SK-N-SH treated with all-trans-retinoic acid at 6 μM for 48 hours (cell line): Measurements from ENCODE around the gene PCDH15.

Source experiments
- ATAC-seq: fragments of 200-7000 bp; cut with Tn5 transposase; 3 replicates; pipeline ENCODE4 v1.9.1; 2020; ENCODE audit warnings: mild to moderate bottlenecking, moderate library complexity
- ARNTL ChIP-seq: fragments of 450-650 bp; formaldehyde crosslinking; IDR thresholded peaks from 2 replicates; pipeline ENCODE4 v1.5.0; 2020; ENCODE audit warnings: low read depth, mild to moderate bottlenecking, moderate library complexity, borderline replicate concordance
- BACH2 ChIP-seq: fragments of 250-450 bp; sonication (Bioruptor Pico); IDR thresholded peaks from 2 replicates; pipeline ENCODE4 v1.9.0; 2021; ENCODE audit warnings: mild to moderate bottlenecking, borderline replicate concordance
- CREB5 ChIP-seq: fragments of 250-450 bp; sonication (Bioruptor Pico); IDR thresholded peaks from 2 replicates; pipeline ENCODE4 v1.5.1; 2020; ENCODE audit warnings: low read depth, mild to moderate bottlenecking, moderate library complexity
- CSDC2 ChIP-seq: fragments of 250-450 bp; sonication (Bioruptor Pico); IDR thresholded peaks from 2 replicates; pipeline ENCODE4 v1.5.0; 2020; ENCODE audit warnings: mild to moderate bottlenecking, moderate library complexity
- CSRNP3 ChIP-seq: fragments of 250-450 bp; sonication (Bioruptor Pico); IDR thresholded peaks from 2 replicates; pipeline ENCODE4 v1.5.1; 2021; ENCODE audit warnings: mild to moderate bottlenecking, moderate library complexity
- ESRRG ChIP-seq: fragments of 250-450 bp; sonication (Bioruptor Pico); IDR thresholded peaks from 2 replicates; pipeline ENCODE4 v1.6.1; 2021; ENCODE audit warnings: mild to moderate bottlenecking
- GLIS3 ChIP-seq: fragments of 250-450 bp; sonication (Bioruptor Pico); IDR thresholded peaks from 2 replicates; pipeline ENCODE4 v1.5.0; 2020; ENCODE audit warnings: mild to moderate bottlenecking, moderate library complexity
- ISL1 ChIP-seq: fragments of 250-450 bp; sonication (Bioruptor Pico); IDR thresholded peaks from 2 replicates; pipeline ENCODE4 v2.1.2; 2022; ENCODE audit warnings: mild to moderate bottlenecking, moderate library complexity
- OSR1 ChIP-seq: fragments of 250-450 bp; sonication (Bioruptor Pico); IDR thresholded peaks from 2 replicates; pipeline ENCODE4 v1.8.0; 2022; ENCODE audit warnings: moderate library complexity, mild to moderate bottlenecking, inconsistent platforms
- PATZ1 ChIP-seq: fragments of 250-450 bp; sonication (Bioruptor Pico); IDR thresholded peaks from 2 replicates; pipeline ENCODE4 v1.8.0; 2020; ENCODE audit warnings: mild to moderate bottlenecking, moderate library complexity, borderline replicate concordance
- POU6F1 ChIP-seq: fragments of 250-450 bp; sonication (Bioruptor Pico); IDR thresholded peaks from 2 replicates; pipeline ENCODE4 v1.8.0; 2021; ENCODE audit warnings: low read depth, mild to moderate bottlenecking, moderate library complexity, borderline replicate concordance
- PPARA ChIP-seq: fragments of 250-450 bp; sonication (Bioruptor Pico); IDR thresholded peaks from 2 replicates; pipeline ENCODE4 v1.5.0; 2020; ENCODE audit warnings: mild to moderate bottlenecking, borderline replicate concordance
- RARB ChIP-seq: fragments of 250-450 bp; sonication (Bioruptor Pico); IDR thresholded peaks from 2 replicates; pipeline ENCODE4 v1.8.0; 2021; ENCODE audit warnings: mild to moderate bottlenecking, moderate library complexity
- SNAI2 ChIP-seq: fragments of 250-450 bp; sonication (Bioruptor Pico); IDR thresholded peaks from 2 replicates; pipeline ENCODE4 v1.5.0; 2020; ENCODE audit warnings: mild to moderate bottlenecking, moderate library complexity
- TOX ChIP-seq: fragments of 250-450 bp; sonication (Bioruptor Pico); IDR thresholded peaks from 2 replicates; pipeline ENCODE4 v1.8.0; 2021; ENCODE audit warnings: mild to moderate bottlenecking, moderate library complexity, borderline replicate concordance
- TSHZ2 ChIP-seq: fragments of 250-450 bp; sonication (Bioruptor Pico); IDR thresholded peaks from 2 replicates; pipeline ENCODE4 v1.5.0; 2020; ENCODE audit warnings: mild to moderate bottlenecking, moderate library complexity
- ZC3H10 ChIP-seq: fragments of 250-450 bp; sonication (Bioruptor Pico); IDR thresholded peaks from 2 replicates; pipeline ENCODE4 v1.5.1; 2021; ENCODE audit warnings: mild to moderate bottlenecking, moderate library complexity
- ZFP3 ChIP-seq: fragments of 250-450 bp; sonication (Bioruptor Pico); IDR thresholded peaks from 2 replicates; pipeline ENCODE4 v1.5.0; 2020; ENCODE audit warnings: mild to moderate bottlenecking, moderate library complexity
- ZFP30 ChIP-seq: fragments of 450-650 bp; formaldehyde crosslinking; IDR thresholded peaks from 2 replicates; pipeline ENCODE4 v1.5.0; 2022; ENCODE audit warnings: mild to moderate bottlenecking, moderate library complexity
- ZNF565 ChIP-seq: fragments of 450-650 bp; formaldehyde crosslinking; conservative IDR thresholded peaks from 2 replicates; pipeline ENCODE4 v1.5.0; 2020; ENCODE audit warnings: low read depth, mild to moderate bottlenecking, moderate library complexity
- ZNF70 ChIP-seq: fragments of 450-650 bp; formaldehyde crosslinking; IDR thresholded peaks from 2 replicates; pipeline ENCODE4 v1.5.0; 2020; ENCODE audit warnings: mild to moderate bottlenecking, moderate library complexity
- ZNF8 ChIP-seq: fragments of 450-650 bp; formaldehyde crosslinking; IDR thresholded peaks from 2 replicates; pipeline ENCODE4 v1.5.0; 2020; ENCODE audit warnings: mild to moderate bottlenecking, moderate library complexity

The PCDH15 gene

GRCh38 chr10:54769051-54769450 lies 32.0 kb downstream of the PCDH15 start:
- TF ChIP-seq OSR1 (CRISPR knock-in tag) (no peak), ARNTL (CRISPR knock-in tag) (no peak), ZNF8 (CRISPR knock-in tag) (no peak), SNAI2 (no peak), ZNF70 (no peak), CREB5 (CRISPR knock-in tag) (no peak), POU6F1 (CRISPR knock-in tag) (no peak), TSHZ2 (CRISPR knock-in tag) (no peak), ZFP30 (CRISPR knock-in tag) (no peak), ZC3H10 (CRISPR knock-in tag) (no peak), TOX (no peak), ISL1 (no peak), PATZ1 (no peak), ESRRG (CRISPR knock-in tag) (no peak), ZFP3 (CRISPR knock-in tag) (no peak)
- ATAC-seq = no peak

- no peak for ATAC-seq
- TF ChIP-seq BACH2 (CRISPR knock-in tag) (no peak), PPARA (CRISPR knock-in tag) (no peak), ZFP3 (CRISPR knock-in tag) (no peak), ARNTL (CRISPR knock-in tag) (no peak), ZFP30 (CRISPR knock-in tag) (no peak), CSRNP3 (no peak), TOX (no peak)
Measured at GRCh38 chr10:54758791-54759190, 42.2 kb downstream of the PCDH15 start.

- TF ChIP-seq GLIS3 (CRISPR knock-in tag) = no peak
- TF ChIP-seq ZNF565 (CRISPR knock-in tag) = no peak
- no peak for TF ChIP-seq POU6F1 (CRISPR knock-in tag)
- no peak for TF ChIP-seq ZNF8 (CRISPR knock-in tag)
- TF ChIP-seq ZFP3 (CRISPR knock-in tag) = no peak
- no peak for TF ChIP-seq TSHZ2 (CRISPR knock-in tag)
- no peak for TF ChIP-seq RARB (CRISPR knock-in tag)
- TF ChIP-seq BACH2 (CRISPR knock-in tag) = no peak
- TF ChIP-seq ARNTL (CRISPR knock-in tag) = no peak
- TF ChIP-seq ZFP30 (CRISPR knock-in tag) = no peak
- TF ChIP-seq CSRNP3 = no peak
- no peak for TF ChIP-seq CSDC2 (CRISPR knock-in tag)
- TF ChIP-seq OSR1 (CRISPR knock-in tag) = no peak
- no peak for TF ChIP-seq PPARA (CRISPR knock-in tag)
- TF ChIP-seq ISL1 = no peak
- TF ChIP-seq ZNF70 = no peak
- no peak for TF ChIP-seq SNAI2
- TF ChIP-seq ZC3H10 (CRISPR knock-in tag) = no peak
- no peak for ATAC-seq
Measured at GRCh38 chr10:54749623-54750022, 51.4 kb downstream of the PCDH15 start.
